Measurements from ENCODE around the gene POLG2.
A peak's percentile ranks its signal among the peaks of the same experiment; 100 is the strongest.

The POLG2 gene

GRCh38 chr17:64520359-64520758 lies 23.5 kb upstream of the POLG2 start:
- Histone ChIP-seq H3K36me3 (ENCODE audit: insufficient read depth, low read length) (peaks cover 89% of the 10 kb centered on the region), H2AFZ (ENCODE audit: low read depth, low read length) (no peak overlapping the region), H3K4me1 (ENCODE audit: insufficient read depth, low read length) (no peaks in the 10 kb centered on the region), H3K4me3 (ENCODE audit: low read length) (no peak overlapping the region), H3K9me3 (ENCODE audit: low read length) (no peaks in the 10 kb centered on the region), H3K27me3 (ENCODE audit: insufficient read depth, low read length) (no peaks in the 10 kb centered on the region)

DNA sequence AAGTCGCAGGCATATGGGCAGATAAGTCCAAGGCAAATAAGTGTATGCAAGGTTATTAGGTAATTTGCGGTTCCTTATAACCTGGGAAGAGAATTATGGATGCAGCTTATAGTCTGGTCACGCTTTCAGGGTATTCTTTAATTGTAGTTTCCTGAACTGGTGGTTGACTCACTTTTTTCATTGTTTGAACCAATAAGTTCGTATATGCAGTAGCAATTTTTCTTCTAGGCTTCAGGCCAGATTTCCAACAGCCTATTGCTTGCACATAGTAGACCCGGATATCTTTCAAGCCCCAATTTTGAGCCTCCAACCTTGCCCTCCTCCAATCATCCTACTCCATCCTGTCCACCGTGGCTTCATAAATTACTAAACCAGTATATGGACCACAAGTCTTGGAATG lies 22.7 kb upstream of the POLG2 start:
- Histone ChIP-seq H2AFZ (ENCODE audit: low read depth, low read length) (no peak overlapping the region), H3K27me3 (ENCODE audit: insufficient read depth, low read length) (no peaks in the 10 kb centered on the region), H3K4me3 (ENCODE audit: low read length) (no peak overlapping the region), H3K9me3 (ENCODE audit: low read length) (no peaks in the 10 kb centered on the region), H3K4me1 (ENCODE audit: insufficient read depth, low read length) (no peaks in the 10 kb centered on the region), H3K36me3 (ENCODE audit: insufficient read depth, low read length) (peaks cover 89% of the 10 kb centered on the region)

DNA sequence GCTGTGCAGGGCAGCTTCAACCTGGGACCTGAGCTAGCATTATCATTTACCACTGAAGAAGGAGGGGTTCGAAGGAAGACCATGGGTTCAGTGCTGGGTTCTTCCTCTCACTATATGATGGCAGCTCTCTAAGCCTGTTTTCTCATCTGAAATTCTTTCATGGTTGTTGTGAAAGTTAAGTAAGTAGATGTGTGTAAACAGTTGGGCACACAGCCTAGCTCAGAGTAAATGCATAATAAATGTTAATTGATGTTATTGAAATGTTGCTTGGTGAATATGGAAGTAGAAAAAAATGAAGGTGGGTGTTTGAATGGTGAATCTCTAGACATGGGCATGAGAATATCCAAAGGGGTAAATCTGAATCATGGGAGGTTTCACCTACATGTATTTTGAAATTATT lies 19.0 kb upstream of the POLG2 start:
- Histone ChIP-seq H3K9me3 (ENCODE audit: low read length) (no peaks in the 10 kb centered on the region), H3K4me1 (ENCODE audit: insufficient read depth, low read length) (no peaks in the 10 kb centered on the region), H3K36me3 (ENCODE audit: insufficient read depth, low read length) (peaks cover 85% of the 10 kb centered on the region), H3K4me3 (ENCODE audit: low read length) (no peak overlapping the region), H3K27me3 (ENCODE audit: insufficient read depth, low read length) (no peaks in the 10 kb centered on the region), H2AFZ (ENCODE audit: low read depth, low read length) (no peak overlapping the region)

DNA sequence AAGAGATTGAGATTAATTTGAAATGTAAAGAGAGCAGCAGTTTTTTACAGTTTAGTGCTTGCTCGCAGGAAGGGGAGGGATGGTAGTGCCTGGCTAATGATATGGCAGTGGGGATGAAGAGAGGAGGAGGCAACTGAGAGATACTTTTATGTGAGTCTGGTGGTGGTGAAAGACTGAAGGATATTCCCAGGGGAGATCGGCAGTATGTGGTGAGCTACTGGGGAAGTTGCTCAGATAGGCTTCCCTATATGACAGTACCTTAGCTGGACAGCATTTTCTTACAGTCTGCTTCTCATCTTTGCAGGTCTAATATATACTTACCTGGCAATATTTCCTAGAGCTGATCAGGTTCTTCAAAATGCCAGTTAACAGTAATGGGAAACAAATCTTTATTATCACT lies 18.6 kb upstream of the POLG2 start:
- no peaks in the 10 kb centered on the region for H3K9me3 ChIP-seq (ENCODE audit: low read length)
- H3K4me3 ChIP-seq (ENCODE audit: low read length): no peak overlapping the region
- H3K4me1 ChIP-seq (ENCODE audit: insufficient read depth, low read length): no peaks in the 10 kb centered on the region
- no peaks in the 10 kb centered on the region for H3K27me3 ChIP-seq (ENCODE audit: insufficient read depth, low read length)
- H3K36me3 ChIP-seq (ENCODE audit: insufficient read depth, low read length): peaks cover 84% of the 10 kb centered on the region
- no peak overlapping the region for H2AFZ ChIP-seq (ENCODE audit: low read depth, low read length)

DNA sequence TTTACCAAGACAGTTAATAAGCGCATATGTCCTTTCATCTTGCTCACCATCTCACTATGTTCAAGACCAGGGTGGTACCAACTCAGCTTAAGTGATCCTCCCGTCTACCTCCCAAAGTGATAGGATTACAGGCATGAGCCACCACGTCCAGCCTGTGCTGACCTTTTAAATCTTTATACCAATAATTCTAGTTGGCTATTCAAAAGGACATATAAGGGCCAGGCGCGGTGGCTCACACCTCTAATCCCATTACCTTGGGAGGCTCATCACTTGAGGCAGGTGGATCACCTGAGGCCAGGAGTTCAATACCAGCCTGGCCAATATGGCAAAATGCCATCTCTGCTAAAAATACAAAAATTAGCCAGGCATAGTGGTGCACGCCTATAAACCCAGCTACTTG lies 12.3 kb upstream of the POLG2 start:
- no peaks in the 10 kb centered on the region for H3K9me3 ChIP-seq (ENCODE audit: low read length)
- no peak overlapping the region for H2AFZ ChIP-seq (ENCODE audit: low read depth, low read length)

GRCh38 chr17:64508683-64509082 lies 11.8 kb upstream of the POLG2 start:
- Histone ChIP-seq H3K4me1 (ENCODE audit: insufficient read depth, low read length) (peaks cover 14% of the 10 kb centered on the region), H3K36me3 (ENCODE audit: insufficient read depth, low read length) (peaks cover 57% of the 10 kb centered on the region), H2AFZ (ENCODE audit: low read depth, low read length) (no peak overlapping the region), H3K9me3 (ENCODE audit: low read length) (no peaks in the 10 kb centered on the region), H3K27me3 (ENCODE audit: insufficient read depth, low read length) (no peaks in the 10 kb centered on the region), H3K4me3 (ENCODE audit: low read length) (peak overlapping the region; percentile 98)

More for the DNA sequence above, 12.3 kb upstream of the POLG2 start:
- Histone ChIP-seq H3K4me1 (ENCODE audit: insufficient read depth, low read length) (peaks cover 10% of the 10 kb centered on the region), H3K4me3 (ENCODE audit: low read length) (no peak overlapping the region), H3K36me3 (ENCODE audit: insufficient read depth, low read length) (peaks cover 57% of the 10 kb centered on the region), H3K27me3 (ENCODE audit: insufficient read depth, low read length) (no peaks in the 10 kb centered on the region)

DNA sequence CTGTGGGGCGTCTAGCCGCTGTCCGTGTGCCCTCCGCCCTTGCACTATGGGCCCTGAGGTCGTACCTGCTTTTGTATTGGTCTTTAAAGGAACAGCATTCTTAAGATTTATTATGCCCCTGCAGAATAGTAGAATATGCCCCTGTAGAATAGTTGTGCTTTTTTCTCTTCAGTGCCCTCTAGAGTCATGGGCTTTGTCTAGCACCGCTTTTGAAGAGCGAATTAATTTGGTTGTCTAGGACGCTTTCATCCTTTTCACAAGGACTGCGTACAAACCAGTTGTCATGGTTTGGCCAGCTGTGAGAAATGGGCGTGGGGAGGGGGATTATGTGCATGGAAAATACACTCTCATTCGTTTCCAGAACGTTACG lies 10.5 kb upstream of the POLG2 start:
- H2AFZ ChIP-seq (ENCODE audit: low read depth, low read length): peak overlapping the region; percentile 11
- H3K27me3 ChIP-seq (ENCODE audit: insufficient read depth, low read length): no peaks in the 10 kb centered on the region
- peak overlapping the region; percentile 98 for H3K4me3 ChIP-seq (ENCODE audit: low read length)
- no peaks in the 10 kb centered on the region for H3K9me3 ChIP-seq (ENCODE audit: low read length)
- H3K36me3 ChIP-seq (ENCODE audit: insufficient read depth, low read length): peaks cover 57% of the 10 kb centered on the region
- H3K4me1 ChIP-seq (ENCODE audit: insufficient read depth, low read length): peaks cover 26% of the 10 kb centered on the region

- Histone ChIP-seq H3K4me1 (ENCODE audit: insufficient read depth, low read length) (peaks cover 29% of the 10 kb centered on the region), H2AFZ (ENCODE audit: low read depth, low read length) (peak within 1 kb of the TSS; percentile 11), H3K36me3 (ENCODE audit: insufficient read depth, low read length) (peaks cover 58% of the 10 kb centered on the region), H3K9me3 (ENCODE audit: low read length) (no peaks in the 10 kb centered on the region), H3K4me3 (ENCODE audit: low read length) (peak within 1 kb of the TSS; percentile 98), H3K27me3 (ENCODE audit: insufficient read depth, low read length) (no peaks in the 10 kb centered on the region)
These were observed 9.9 kb upstream of the POLG2 start, which contains the start of gene CEP95 for GRCh38 chr17:64506576-64507412. Gene CEP95, plus strand, starts transcription at chr17:64506977. Its CDS starts 121 bp downstream, at chr17:64507098.

- H3K9me3 ChIP-seq (ENCODE audit: low read length): no peaks in the 10 kb centered on the region
- H2AFZ ChIP-seq (ENCODE audit: low read depth, low read length): peak within 1 kb of the TSS; percentile 11
- peak within 1 kb of the TSS; percentile 98 for H3K4me3 ChIP-seq (ENCODE audit: low read length)
- H3K27me3 ChIP-seq (ENCODE audit: insufficient read depth, low read length): no peaks in the 10 kb centered on the region
- H3K36me3 ChIP-seq (ENCODE audit: insufficient read depth, low read length): peaks cover 60% of the 10 kb centered on the region
- H3K4me1 ChIP-seq (ENCODE audit: insufficient read depth, low read length): peaks cover 35% of the 10 kb centered on the region
These were observed 9.3 kb upstream of the POLG2 start, which contains the start of gene DDX5 for GRCh38 chr17:64506201-64506575. Gene DDX5, minus strand, starts transcription at chr17:64506289. Its CDS starts 170 bp downstream, at chr17:64506119.

- Histone ChIP-seq H2AFZ (ENCODE audit: low read depth, low read length) (no peak overlapping the region), H3K27me3 (ENCODE audit: insufficient read depth, low read length) (no peaks in the 10 kb centered on the region), H3K4me3 (ENCODE audit: low read length) (peak overlapping the region; percentile 98), H3K9me3 (ENCODE audit: low read length) (no peaks in the 10 kb centered on the region), H3K4me1 (ENCODE audit: insufficient read depth, low read length) (peaks cover 41% of the 10 kb centered on the region), H3K36me3 (ENCODE audit: insufficient read depth, low read length) (peaks cover 64% of the 10 kb centered on the region)
These were observed 8.7 kb upstream of the POLG2 start for GRCh38 chr17:64505340-64506200.

GRCh38 chr17:64504769-64505339 lies 8.0 kb upstream of the POLG2 start:
- H3K4me1 ChIP-seq (ENCODE audit: insufficient read depth, low read length): peaks cover 49% of the 10 kb centered on the region
- H2AFZ ChIP-seq (ENCODE audit: low read depth, low read length): no peak overlapping the region
- peaks cover 64% of the 10 kb centered on the region for H3K36me3 ChIP-seq (ENCODE audit: insufficient read depth, low read length)
- H3K9me3 ChIP-seq (ENCODE audit: low read length): no peaks in the 10 kb centered on the region
- peak overlapping the region; percentile 98 for H3K4me3 ChIP-seq (ENCODE audit: low read length)
- no peaks in the 10 kb centered on the region for H3K27me3 ChIP-seq (ENCODE audit: insufficient read depth, low read length)

GRCh38 chr17:64503821-64504768 lies 7.2 kb upstream of the POLG2 start:
- H3K4me3 ChIP-seq (ENCODE audit: low read length): peak overlapping the region; percentile 98
- H3K27me3 ChIP-seq (ENCODE audit: insufficient read depth, low read length): no peaks in the 10 kb centered on the region
- no peak overlapping the region for H2AFZ ChIP-seq (ENCODE audit: low read depth, low read length)
- H3K9me3 ChIP-seq (ENCODE audit: low read length): no peaks in the 10 kb centered on the region
- peaks cover 56% of the 10 kb centered on the region for H3K4me1 ChIP-seq (ENCODE audit: insufficient read depth, low read length)
- peaks cover 65% of the 10 kb centered on the region for H3K36me3 ChIP-seq (ENCODE audit: insufficient read depth, low read length)
